ENCODE measurements around the gene SULT4A1. TPM values are rescaled to one million over a fixed set of nuclear protein-coding genes. Genes with fewer than 3 reads are reported as not detected.
A peak's percentile ranks its signal among the peaks of the same experiment; 100 is the strongest.

SULT4A1 gene
- polyA plus RNA-seq, 1 donor = 3.5 TPM

DNA sequence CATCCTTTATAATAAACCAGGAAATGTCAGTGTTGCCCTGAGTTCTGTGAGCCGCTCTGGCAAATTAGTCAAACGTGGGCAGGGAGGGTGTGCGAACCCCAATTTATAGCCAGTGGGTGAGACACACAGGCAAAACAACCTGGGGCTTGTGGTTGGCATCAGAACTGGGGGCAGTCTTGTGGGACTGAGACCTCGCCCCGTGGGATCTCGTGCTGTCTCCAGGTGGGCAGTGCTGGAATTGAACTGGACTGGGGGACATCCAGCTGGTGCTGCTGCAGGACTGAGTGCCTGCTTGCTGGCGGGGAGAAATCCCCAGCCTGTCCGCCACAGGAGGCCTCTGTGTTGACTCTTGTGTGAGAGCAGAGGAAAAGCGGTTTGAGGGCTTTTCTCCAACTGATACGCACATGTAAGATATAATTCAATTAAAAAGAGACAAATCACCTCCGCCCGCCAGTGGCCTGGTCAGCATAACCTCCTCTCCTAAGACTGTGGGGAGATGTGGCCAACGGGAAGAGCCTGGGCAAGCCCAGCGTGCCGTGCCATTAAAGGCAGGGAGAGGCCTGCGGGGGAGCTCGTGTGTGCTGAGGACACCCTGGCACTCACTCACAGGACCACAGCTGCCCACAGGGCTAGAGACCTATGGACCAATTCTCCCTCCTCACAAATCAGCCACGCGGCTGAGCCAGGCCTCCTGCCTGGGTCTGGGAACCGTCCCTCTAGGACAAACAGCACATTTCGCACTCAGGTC, 18.4 kb downstream of the SULT4A1 start:
- DNase-seq = no peak

DNA sequence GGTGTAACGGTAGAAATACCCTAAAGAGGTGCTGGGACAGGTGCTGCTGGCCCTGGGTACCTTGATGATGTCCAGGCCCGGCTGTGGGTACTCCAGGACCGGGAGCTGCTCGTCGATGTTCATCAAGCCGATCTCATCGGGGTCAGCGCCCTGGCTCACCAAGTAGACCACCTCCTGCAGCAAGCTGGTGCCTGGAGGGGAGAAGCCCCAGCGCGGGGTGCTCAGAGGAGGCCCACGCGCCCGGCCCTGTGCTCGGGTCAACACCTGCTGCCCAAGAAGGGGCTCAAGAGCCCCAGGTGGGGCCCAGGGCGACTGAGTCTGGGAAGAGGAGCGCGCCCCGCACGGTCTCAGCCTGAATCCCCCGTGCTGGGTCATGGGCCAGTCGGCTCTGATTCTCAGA, 20.6 kb downstream of the SULT4A1 start:
- no peak for DNase-seq

DNA sequence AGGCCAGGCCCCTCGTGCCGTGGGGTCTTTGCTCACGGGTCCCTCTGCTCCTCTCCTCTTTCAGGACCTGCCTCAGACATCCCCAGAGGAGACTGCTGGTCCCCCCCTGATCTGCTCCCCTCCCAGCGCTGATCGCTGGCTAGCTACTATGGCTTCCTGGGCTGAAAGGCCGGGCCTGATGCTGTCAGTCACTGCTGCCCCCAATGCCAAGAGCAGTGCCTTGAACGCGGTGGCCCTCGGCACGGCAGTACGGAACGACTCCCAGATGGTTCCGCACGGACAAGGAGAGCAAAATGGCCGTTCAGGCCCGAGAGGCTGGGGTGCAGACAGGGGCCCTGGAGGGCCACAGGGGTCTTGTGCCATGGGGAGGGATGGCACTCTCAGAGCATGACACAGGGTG, 21.5 kb downstream of the SULT4A1 start:
- no peak for DNase-seq

DNA sequence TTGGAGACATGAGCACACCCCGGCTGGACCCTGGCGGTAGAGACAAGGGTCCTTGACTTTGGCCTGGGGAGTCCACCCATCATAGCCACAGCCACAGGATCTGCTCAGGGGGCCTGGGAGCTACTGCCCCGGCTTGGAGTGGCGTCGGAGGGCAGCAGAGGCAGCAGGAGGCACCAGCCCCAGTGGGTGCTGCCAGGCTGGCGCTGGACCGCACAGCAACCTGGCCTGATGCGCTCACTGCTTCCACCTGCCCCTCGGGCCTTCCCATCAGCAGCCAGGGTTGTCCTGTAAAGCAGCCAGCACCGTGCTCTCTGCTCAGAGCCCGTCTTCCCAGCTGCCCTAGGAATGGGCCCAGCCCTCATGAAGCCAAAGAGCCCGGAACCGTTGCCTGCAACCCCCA, 21.9 kb downstream of the SULT4A1 start:
- no peak for DNase-seq

DNA sequence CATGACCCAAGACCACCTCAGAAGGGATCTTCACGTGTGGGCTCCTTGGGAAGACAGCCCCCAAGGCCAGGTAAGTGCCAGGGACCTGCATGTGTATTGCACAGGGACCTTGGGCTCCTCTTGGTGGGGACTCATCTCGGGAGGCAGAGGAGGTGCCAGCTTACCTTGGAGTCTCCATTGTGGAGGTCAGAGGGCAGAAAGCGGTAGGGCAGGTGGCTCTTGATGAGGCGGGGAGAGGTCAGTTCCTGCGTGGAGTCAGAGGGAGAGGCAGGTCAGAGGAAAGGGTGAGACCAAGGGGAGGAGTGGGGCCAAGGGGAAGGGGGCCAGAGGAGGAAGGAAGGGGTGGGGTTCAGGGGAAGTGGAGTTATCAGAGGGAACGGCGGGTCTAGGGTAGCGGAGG, 22.5 kb downstream of the SULT4A1 start:
- DNase-seq = no peak

DNA sequence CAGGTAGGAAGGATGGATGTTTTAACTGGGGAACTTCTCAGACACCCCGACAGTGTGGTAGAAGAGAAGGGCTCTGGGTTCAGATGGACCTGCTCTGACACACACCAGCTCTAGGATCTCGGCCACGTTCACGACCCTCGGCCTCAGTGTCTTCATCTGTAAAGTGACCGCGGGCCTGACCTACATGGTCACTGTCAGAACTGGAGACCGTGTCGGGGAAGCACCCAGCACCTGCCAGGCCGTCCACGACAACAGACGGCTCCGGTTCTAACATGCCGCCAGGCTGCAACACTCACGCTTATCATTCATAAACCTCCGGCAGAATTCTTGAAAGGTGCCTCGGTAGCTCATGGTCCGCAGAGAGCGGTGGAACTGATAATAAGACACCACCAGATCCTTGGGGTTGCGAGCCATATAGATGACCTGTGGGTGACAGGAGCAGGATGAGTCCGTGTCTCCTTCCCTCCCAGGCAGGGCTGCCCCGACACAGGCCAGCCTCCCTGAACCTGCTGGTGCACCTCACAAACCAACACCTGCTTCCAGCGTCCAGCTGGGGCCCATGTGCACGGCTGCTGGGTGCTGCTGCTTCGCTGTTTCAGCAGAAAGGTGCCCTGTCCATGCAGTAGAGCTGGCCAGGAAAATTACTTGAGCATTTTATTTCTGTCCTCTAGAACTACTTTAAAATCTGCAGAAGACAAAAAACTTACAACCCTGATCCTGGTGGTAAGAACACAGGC, 23.6 kb downstream of the SULT4A1 start:
- no peak for DNase-seq

DNA sequence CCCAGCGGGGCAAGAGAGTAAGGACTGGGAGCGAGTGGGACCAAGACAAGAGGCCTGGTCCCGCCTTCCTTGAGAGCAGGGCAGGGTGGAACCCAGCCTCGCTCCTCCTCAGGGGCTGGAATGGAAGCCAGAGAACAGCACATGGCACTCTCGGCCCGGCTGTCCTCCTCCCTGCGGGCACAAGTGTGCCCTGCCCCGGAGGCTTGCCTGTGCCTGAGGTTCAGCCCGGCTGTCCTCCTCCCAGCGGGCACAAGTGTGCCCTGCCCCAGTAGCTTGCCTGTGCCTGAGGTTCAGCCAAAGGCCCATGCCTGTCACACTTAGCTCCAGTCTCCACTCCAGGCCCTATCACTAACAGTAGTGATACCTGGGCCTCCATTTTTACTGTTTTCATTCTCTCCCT, 24.2 kb downstream of the SULT4A1 start:
- no peak for DNase-seq

DNA sequence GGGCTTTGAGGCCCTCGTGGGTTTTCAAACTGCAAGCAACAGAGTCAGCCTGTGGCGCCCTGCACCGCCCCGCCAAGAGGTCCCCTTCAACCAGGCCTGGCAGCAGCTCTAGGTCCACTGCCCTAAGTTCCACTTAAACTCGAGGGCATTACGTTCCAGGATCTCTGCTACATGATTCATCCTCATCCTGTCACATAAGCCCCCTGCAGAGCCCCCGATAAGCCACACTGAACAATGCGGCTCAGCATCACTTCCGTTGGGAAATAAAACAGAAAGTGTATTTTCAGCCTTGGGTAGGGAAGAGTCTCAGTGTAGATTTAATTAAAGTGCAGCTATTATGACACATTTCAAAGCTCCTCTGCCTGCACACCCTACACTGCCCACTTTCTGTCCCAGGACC, 24.6 kb downstream of the SULT4A1 start:
- no peak for DNase-seq

DNA sequence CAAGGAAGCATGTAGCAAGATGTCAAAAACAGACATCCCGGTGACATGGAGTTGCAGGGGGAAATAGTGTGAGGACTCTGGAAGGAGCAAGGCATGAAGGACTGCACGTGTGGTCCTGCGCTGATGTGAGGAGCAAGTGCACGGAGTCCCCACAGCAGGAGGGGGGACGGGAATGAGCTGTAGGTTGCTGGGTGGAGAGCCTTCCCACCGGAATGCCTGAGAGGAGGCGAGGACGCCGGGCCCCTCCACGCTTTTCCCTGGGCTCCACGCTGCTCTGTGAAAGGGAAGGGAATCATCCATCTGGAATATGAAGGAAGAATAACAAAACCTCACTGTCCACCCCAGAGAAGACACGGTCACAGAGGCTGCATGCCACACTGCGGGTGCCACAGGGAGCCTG, 26.6 kb downstream of the SULT4A1 start:
- no peak for DNase-seq

DNA sequence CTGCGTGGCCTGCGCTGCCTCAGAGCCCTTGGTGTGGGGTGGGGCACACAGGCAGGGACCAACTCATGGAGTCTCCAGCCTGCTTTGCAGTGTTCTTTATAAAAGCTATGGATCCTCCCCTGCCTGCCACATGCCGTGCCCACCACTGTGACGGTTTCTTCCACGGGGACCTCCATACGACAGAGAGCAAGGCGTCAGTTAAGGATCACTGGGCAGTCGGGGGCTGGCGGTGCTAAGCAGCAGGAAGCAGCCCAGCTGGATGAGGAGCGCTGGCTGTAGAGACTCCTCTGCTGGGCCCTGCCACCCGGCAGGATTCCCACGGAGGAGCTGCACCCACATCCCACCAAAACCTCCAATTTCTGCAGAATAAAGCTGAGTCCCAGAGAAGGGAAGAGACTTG, 27.1 kb downstream of the SULT4A1 start:
- no peak for DNase-seq

DNA sequence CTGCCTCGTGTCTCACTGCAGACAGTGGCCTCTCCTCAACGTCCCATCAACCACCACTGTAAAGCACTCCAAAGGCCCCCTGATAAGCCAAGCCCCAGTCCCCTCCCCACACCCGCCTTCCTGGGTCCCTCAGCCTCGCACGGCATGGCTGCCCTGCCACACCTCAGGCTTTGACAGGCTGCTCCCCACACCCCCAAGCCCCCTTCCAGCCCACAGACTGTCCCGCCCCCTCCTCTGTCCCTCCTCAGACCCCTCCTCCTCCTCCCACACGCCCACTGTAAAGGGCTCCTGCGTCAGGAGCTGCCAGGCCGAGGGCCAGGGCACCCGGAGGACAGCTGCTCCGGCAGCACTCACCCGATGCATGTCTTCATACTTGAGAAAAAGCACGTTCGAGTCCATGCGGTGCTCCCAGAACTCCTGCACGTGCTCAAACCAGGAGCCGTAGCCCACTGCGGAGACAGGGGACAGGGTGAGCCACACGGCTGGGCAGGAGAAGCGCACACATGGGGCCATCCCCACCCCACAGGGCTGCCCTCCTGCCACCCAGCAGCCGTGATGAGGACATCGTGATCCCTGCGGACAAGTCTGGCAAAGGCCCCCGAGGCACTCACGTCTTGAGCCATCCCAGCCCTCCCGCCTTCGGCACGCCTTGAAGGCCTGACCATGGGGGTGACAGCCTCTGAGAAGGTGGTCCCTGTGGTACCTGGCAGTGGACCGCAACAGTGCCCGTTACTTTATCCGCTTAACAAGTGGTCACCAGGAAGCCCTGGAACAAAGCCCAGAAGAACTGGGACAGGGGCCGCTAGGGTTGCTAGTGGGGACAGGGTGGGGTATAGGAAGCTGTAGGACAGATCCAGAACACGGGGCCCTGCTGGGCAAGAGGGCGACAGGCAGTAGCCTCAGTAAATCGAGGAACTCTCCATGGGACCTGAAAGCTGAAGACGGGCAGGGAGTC, 28.8 kb downstream of the SULT4A1 start:
- DNase-seq = no peak

DNA sequence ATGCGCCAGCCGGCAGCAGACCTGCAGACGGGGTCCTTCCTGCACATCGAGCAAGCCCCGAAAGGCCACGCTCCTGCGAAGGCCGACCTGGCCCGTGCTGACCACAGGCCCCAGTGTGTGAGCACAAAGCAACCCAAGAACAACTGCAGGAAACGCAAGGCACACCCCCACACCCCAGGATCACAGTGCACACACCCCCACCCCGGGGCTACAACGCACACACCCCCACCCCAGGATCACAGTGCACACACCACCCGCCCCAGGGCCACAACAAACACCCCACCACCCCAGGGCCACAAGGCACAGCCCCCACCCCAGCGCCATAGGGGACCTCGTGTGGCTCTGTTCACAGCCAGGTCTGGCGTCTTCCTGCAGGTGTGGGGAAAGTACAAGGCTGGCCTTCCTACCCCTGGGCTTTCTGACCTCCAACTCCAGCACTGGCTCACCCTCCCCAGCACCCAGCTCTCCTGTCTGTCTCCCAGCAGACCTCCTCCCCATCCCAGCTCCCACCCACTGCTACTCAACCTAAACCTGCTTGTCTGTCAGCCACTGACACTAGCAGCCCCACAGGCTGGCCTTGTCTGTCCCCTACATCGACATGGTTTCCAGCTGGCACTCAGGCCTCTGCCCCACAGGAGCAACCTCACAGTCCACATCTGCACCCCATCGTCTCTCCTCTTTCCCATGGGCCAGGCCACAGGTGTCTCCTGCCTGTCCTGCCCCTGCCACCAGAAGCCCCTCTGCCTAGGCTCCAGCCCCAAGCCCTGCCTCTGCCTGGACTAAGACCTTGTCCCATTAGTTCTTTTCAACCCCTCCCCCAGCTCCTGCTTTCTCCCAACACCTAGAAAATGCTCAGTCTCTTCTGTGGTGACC, 29.7 kb downstream of the SULT4A1 start:
- DNase-seq = no peak

DNA sequence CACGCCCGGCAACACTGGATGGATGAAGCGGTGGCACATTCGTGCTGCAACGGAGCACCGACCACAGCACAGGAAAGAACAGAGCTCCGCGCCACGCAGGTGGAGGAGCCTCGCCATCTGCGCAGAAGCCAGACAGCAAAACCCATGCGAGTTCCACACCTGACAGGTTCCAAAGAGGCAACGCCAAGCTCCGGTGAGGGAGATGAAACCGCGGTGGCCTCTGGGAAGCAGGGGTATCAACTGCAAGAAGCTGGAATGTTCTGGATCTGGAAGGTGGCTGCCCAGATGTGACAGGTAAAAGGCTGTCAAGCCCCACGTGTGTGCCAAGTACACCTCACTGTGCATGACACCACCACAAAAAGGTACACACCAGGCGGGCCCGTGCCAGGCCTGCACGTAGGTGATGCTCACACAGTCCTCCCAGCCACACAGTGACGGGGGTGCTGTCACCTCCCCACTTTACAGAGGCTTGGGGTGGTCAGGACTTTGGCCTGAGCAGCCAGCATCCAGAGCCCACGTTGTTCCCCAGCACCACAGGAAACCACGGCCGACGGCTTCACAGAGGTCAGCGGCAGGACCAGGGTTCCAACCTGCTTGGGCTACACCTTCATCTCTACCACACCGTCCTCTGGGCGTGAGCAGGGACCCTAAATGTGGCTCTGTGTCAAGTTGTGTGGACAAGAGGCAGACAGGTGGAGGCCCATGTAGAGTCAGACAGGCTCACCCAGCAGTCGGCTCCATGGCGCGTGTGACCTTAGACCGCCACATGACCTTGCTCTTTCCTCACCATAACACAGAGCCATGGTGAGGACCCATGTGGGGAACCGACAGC, 30.5 kb downstream of the SULT4A1 start:
- DNase-seq = no peak

DNA sequence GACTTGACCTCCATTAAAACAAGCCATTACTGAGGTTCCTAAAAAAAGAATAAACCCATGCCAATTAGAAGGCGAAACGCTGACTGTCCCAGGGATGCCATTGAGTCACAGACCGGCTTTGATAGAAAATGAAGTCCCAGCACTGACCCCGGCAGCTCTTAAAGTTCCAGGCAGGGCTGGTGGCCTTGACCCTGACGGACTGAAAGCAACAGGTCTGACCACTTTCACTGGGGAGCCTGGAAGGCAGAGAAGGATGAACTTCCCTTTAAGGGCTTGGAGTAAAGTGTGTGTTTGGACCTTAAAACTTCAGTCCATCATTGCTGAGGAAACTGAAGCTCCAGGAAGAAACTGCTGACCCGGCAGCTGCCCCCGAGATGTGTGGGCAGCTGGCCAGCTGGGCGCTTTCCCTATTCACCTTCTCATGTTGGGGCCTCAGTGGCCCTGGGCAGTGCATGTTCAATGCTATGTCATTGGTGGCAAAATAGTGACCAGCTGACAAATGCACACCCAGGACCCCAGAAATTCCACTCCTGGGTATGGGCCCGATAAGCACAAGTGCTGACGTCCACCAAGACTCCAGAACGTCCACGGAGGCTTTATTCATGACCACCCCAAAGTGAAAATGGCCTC, 31.3 kb downstream of the SULT4A1 start:
- no peak for DNase-seq

DNA sequence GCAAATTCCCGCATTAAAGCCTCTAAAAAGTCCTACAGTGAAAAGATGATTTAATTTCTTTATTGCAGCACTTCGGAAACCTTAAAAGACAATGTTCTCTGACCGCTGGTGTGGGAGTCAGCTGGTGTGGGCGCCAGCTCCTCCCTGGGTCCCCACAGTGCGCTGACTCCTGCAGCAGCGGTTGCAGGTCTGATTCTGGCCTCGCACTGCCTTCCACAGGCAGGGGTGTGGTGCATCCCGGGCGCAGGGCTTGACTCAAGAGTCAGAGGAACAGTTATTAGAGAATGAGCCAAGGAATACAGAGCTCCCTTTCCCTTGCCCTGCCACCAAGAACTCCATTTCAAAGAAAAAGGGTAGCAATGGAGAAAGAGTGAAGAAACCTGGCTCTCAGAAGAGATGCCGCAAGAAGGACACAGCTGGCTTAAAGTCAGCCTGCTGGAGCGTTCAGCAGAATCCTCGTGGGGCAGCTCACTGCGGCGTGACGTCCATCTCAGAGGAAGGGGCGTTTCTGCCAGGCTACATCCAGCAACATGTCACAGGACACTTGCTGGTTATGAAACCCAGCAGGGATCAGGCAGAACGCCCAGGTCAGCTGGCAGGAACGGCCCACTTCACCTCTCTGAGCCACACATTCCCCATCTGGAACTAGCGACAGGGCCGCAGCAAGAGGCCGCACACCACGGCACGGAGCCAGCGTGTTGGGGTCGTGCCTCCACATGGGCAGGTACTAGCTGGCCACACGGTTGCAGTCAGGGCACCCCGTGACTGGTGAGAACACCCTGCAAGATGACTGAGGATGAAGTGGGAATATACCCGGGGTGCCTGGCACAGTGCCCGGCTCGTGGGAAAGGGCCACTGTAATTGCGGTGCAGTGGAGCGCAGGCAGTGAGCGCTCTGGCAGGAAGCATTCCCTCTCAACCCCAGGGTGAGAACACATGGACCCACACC, 32.1 kb downstream of the SULT4A1 start:
- DNase-seq = peak; percentile 23

DNA sequence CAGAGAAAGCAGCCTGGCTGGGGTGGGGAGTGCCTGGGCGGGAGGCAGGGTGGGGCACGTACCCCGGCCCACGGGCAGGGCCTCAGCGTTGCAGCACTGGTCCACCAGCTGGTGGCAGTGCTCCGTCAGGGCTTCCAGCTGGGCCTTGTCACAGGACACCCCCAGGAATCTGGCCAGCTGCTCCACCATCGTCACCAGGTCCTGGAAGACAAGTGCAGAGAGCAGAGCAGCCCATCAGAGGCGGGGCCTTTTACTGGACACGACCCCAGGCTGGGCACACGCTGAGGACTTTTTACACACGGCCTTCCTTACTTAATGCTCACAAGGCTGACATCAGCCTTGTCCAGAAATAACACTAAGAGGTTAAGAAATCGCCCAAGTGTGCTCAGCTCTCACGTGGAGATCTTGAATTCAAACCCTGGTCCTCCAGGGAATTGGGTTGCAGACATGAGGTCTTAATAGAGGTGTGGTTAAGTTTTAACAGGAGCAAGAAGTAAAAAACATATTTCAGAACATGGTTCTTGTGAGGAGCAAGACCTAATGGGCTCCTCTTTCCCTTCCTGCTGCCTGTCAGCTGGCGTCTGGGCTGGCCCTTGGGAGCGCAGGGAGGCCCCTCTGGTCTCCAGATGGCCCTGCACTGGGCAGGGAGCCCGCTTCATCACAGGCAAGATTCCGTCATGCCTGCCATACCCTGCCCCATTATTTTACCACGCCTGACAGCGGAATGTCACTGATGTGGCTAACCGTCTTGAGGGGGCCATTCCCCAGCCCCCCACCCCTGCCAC, 33.1 kb downstream of the SULT4A1 start:
- DNase-seq = peak; percentile 51

DNA sequence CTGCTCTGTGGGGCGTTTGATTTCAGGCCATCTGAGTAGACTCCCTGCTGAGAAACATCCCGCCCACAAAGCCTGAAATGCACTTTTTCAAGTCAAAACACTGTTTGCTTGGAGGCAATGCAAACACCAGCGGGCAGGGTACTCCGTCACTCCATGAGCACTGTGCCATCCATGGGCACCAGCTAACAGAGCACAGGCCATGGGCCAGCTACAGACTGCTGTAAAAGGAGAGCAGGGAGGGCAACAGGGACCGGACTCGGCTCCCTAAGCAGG, 33.7 kb downstream of the SULT4A1 start:
- DNase-seq = no peak

DNA sequence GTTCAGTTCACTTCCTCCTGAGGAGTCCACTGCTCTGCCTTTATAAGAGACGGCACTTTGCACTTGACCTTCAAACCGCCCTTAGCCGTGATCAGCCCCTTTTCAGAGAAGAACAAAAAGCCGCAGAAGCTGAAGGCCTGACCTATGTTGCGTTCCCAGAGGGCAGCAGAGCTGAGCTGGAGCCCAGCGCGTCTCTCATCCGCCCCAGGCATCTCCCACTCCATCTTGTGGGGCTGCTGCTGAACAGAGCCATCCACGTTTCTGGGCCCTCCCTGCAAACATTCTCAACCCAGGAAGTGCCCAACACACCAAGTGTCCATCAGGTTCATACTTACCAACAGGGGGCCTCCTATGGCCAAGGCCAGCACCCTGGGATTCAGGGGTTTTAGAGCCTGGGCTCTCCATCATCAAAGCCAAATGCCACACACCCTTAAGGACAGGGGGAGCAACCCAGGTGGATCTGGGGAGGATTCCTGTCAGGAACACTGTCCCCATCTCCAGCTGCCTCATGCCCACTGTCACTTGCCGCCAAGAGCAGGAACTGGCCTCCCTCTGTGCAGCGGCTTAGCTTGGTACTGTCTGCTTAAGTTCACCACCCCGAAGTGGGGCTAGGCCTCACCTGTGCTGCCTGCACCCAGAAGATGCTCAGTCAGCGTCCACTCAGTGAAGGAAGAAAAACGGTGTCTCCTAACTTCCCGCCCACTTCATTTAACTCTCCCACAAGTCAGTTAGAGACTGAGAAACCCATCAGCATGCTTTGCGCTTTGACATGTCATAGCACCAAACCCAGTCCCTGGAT, 34.2 kb downstream of the SULT4A1 start:
- DNase-seq = no peak
